HuH-7 (cell line): ENCODE data around the gene DTHD1.

ENCODE experiments used
- DNase-seq: peaks from one replicate; pipeline ENCODE4 v3.0.0; 2011; ENCODE audit warnings: low spot score

DTHD1 gene

GRCh38 chr4:36281384-36282106, at the start of gene DTHD1:
TSS of gene DTHD1 (plus strand) at chr4:36281616. CDS start at chr4:36281759, 143 bp downstream.
- no peak for DNase-seq

- no peak for DNase-seq
Measured at GRCh38 chr4:36233567-36234266, 47.7 kb upstream of the DTHD1 start.

GRCh38 chr4:36235306-36235705, 46.1 kb upstream of the DTHD1 start:
- DNase-seq, result no peak

- DNase-seq, result no peak
Measured at GRCh38 chr4:36236159-36236558, 45.3 kb upstream of the DTHD1 start.

GRCh38 chr4:36237366-36238313, 43.8 kb upstream of the DTHD1 start:
- DNase-seq, result no peak

GRCh38 chr4:36241771-36242170, 39.6 kb upstream of the DTHD1 start:
- DNase-seq, result peak; percentile 9

- DNase-seq, result no peak
Measured at GRCh38 chr4:36242629-36243354, 38.6 kb upstream of the DTHD1 start.

- DNase-seq, result peak; percentile 25
Measured at GRCh38 chr4:36243355-36244256, 37.8 kb upstream of the DTHD1 start.

- DNase-seq, result peak; percentile 44
Measured at GRCh38 chr4:36244257-36245082, 36.9 kb upstream of the DTHD1 start, which contains the start of gene ARAP2. TSS of gene ARAP2 (minus strand) at chr4:36244514. CDS start at chr4:36229486, 15,028 bp downstream.

GRCh38 chr4:36249610-36250009, 31.8 kb upstream of the DTHD1 start:
- no peak for DNase-seq

GRCh38 chr4:36251983-36252382, 29.4 kb upstream of the DTHD1 start:
- no peak for DNase-seq

- no peak for DNase-seq
Measured at GRCh38 chr4:36254371-36254770, 27.0 kb upstream of the DTHD1 start.

GRCh38 chr4:36255577-36255976, 25.8 kb upstream of the DTHD1 start:
- DNase-seq, result no peak

GRCh38 chr4:36256398-36256891, 25.0 kb upstream of the DTHD1 start:
- DNase-seq, result no peak

GRCh38 chr4:36260731-36261130, 20.7 kb upstream of the DTHD1 start:
- no peak for DNase-seq

- no peak for DNase-seq
Measured at GRCh38 chr4:36264207-36264826, 17.1 kb upstream of the DTHD1 start.

- no peak for DNase-seq
Measured at GRCh38 chr4:36267486-36268268, 13.7 kb upstream of the DTHD1 start.

- no peak for DNase-seq
Measured at GRCh38 chr4:36269101-36269500, 12.3 kb upstream of the DTHD1 start.
